GM12892 (cell line): ENCODE data around the gene COQ8B.

ENCODE experiments used
- DNase-seq: peaks from one replicate; pipeline ENCODE4 v3.0.0; 2011; ENCODE audit not compliant: insufficient read length
- FAIRE-seq: peaks from 2 replicates; lab custom pipeline; 2011; peaks lifted over from hg19 to GRCh38; lab: Jason Lieb, UNC
- POLR2A ChIP-seq: IDR thresholded peaks from 2 replicates; pipeline ENCODE4 v1.6.1; 2011; ENCODE audit warnings: low read depth, low read length, control low read depth
- POLR2AphosphoS5 ChIP-seq: IDR thresholded peaks from 2 replicates; pipeline ENCODE4 v1.6.1; 2011; ENCODE audit warnings: low read depth, low read length, control low read depth
- TAF1 ChIP-seq: IDR thresholded peaks from 2 replicates; pipeline ENCODE4 v1.6.1; 2011; ENCODE audit warnings: low read depth, mild to moderate bottlenecking, control low read depth, low read length, borderline replicate concordance

Gene COQ8B

GRCh38 chr19:40692212-40692551 is 24.5 kb downstream of the COQ8B start:
- no peak for TF ChIP-seq TAF1
- no peak for TF ChIP-seq POLR2AphosphoS5
- TF ChIP-seq POLR2A = no peak
- no peak for FAIRE-seq
- no peak for DNase-seq

- FAIRE-seq (no peak), DNase-seq (no peak)
Observed at GRCh38 chr19:40691421-40692211, 25.1 kb downstream of the COQ8B start.

GRCh38 chr19:40690693-40691420 is 25.8 kb downstream of the COQ8B start:
- FAIRE-seq = peak; percentile 90
- peak; percentile 97 for DNase-seq
- TF ChIP-seq POLR2AphosphoS5 = no peak
- TF ChIP-seq TAF1 = no peak
- TF ChIP-seq POLR2A = peak; percentile 58; the same call in 1 of the 2 replicates

More at GRCh38 chr19:40691421-40692211, 25.1 kb downstream of the COQ8B start:
- TF ChIP-seq POLR2AphosphoS5 = no peak
- no peak for TF ChIP-seq TAF1
- TF ChIP-seq POLR2A = no peak

- no peak for FAIRE-seq
Observed at GRCh38 chr19:40690050-40690692, 26.5 kb downstream of the COQ8B start, which contains the start of gene NUMBL. TSS of gene NUMBL (minus strand) at chr19:40690651. CDS start at chr19:40690483, 168 bp downstream.

GRCh38 chr19:40689339-40690049 is 27.2 kb downstream of the COQ8B start:
- FAIRE-seq (no peak), DNase-seq (no peak)
- TF ChIP-seq POLR2A (no peak), TAF1 (no peak)

More at GRCh38 chr19:40690050-40690692, 26.5 kb downstream of the COQ8B start, which contains the start of gene NUMBL:
- DNase-seq = no peak
- TF ChIP-seq TAF1 = no peak
- no peak for TF ChIP-seq POLR2A
- TF ChIP-seq POLR2AphosphoS5 = no peak

- FAIRE-seq = peak; percentile 69
- TF ChIP-seq POLR2AphosphoS5 (no peak), TAF1 (no peak), POLR2A (no peak)
- no peak for DNase-seq
Observed at GRCh38 chr19:40688987-40689338, 27.7 kb downstream of the COQ8B start.

- FAIRE-seq (no peak), DNase-seq (no peak)
- TF ChIP-seq TAF1 (no peak), POLR2AphosphoS5 (no peak), POLR2A (no peak)
Observed at GRCh38 chr19:40688309-40688708, 28.4 kb downstream of the COQ8B start.

GRCh38 chr19:40687525-40688016 is 29.1 kb downstream of the COQ8B start:
- TF ChIP-seq POLR2A (no peak), TAF1 (no peak), POLR2AphosphoS5 (no peak)
- FAIRE-seq (peak; percentile 57), DNase-seq (no peak)

GRCh38 chr19:40686882-40687524 is 29.7 kb downstream of the COQ8B start:
- TF ChIP-seq POLR2AphosphoS5 (no peak), TAF1 (no peak), POLR2A (no peak)
- no peak for DNase-seq
- FAIRE-seq = peak; percentile 9

GRCh38 chr19:40685563-40685962 is 31.1 kb downstream of the COQ8B start:
- no peak for TF ChIP-seq TAF1
- no peak for TF ChIP-seq POLR2AphosphoS5
- TF ChIP-seq POLR2A = no peak
- no peak for FAIRE-seq
- DNase-seq = no peak
